Kidney (tissue), 14 donors: ENCODE measurements around the gene DLGAP1. TPM values are rescaled to one million over a fixed set of nuclear protein-coding genes. Genes with fewer than 3 reads are reported as not detected.

Experiments used
- DNase-seq, 5 donors: peaks; one replicate each; pipeline ENCODE4 v3.0.0-alpha.2; 2013 to 2020
- FAIRE-seq: peaks from 2 replicates; lab custom pipeline; 2012; peaks lifted over from hg19 to GRCh38; lab: Jason Lieb, UNC
- H3K27ac ChIP-seq, 2 donors: one replicate each; pipeline ENCODE4 v1.7.0; 2013; ENCODE audit warnings: low read depth in 2 of 2, low read length in 2 of 2, inconsistent platforms in 1 of 2
- H3K27me3 ChIP-seq: one replicate; pipeline ENCODE4 v1.7.1; 2013; ENCODE audit warnings: low read length, inconsistent platforms; ENCODE audit not compliant: control insufficient read depth, insufficient read depth
- H3K36me3 ChIP-seq, 3 donors: one replicate each; pipeline versions ENCODE4 v1.7.0 to v1.7.1; 2013; ENCODE audit warnings: low read length in 3 of 3, control low read depth in 1 of 3, inconsistent platforms in 1 of 3; ENCODE audit not compliant: insufficient read depth in 3 of 3, control insufficient read depth in 2 of 3
- H3K4me1 ChIP-seq, 3 donors: one replicate each; pipeline versions ENCODE4 v1.7.0 to v1.7.1; 2013; ENCODE audit warnings: low read length in 3 of 3, inconsistent platforms in 1 of 3, low read depth in 1 of 3; ENCODE audit not compliant: control insufficient read depth in 2 of 3, insufficient read depth in 2 of 3
- H3K4me3 ChIP-seq, 3 donors: one replicate each; pipeline versions ENCODE4 v1.7.0 to v1.8.1; 2013; ENCODE audit warnings: low read length in 3 of 3, control low read depth in 1 of 3, inconsistent platforms in 1 of 3
- H3K9ac ChIP-seq, 3 donors: one replicate each; pipeline versions ENCODE4 v1.7.0 to v1.7.1; 2013; ENCODE audit warnings: low read length in 3 of 3, control low read depth in 1 of 3, inconsistent platforms in 1 of 3
- H3K9me3 ChIP-seq, 3 donors: one replicate each; pipeline versions ENCODE4 v1.7.0 to v1.7.1; 2013; ENCODE audit warnings: low read length in 3 of 3, control low read depth in 1 of 3, inconsistent platforms in 1 of 3; ENCODE audit not compliant: control insufficient read depth in 2 of 3, insufficient read depth in 1 of 3
- intact Hi-C: fragments of 100-400 bp; cut with DNase I; formaldehyde crosslinking; loops from one replicate; pipeline ENCODE4 v1.11.1; 2022
- polyA plus RNA-seq: library from polyadenylated mRNA; stranded (reverse); fragments of 350-450 nt; fragmentation: Illumina TruSeq; extraction: RNeasy Lipid Tissue Mini Kit (QIAGEN cat#74804); gene quantifications from one replicate; pipeline ENCODE4 v1.2.3, GENCODE V29; 2014; ENCODE audit warnings: low read depth, low replicate concordance; ENCODE audit not compliant: insufficient read depth
- total RNA-seq: library from RNA; stranded (reverse); fragmentation: NEBNext Ultra II Directional; extraction: Animal tissue kit (Norgen Biotek cat#: 25700); gene quantifications from one replicate; pipeline ENCODE4 v1.2.1, GENCODE V29; 2021
- TF ChIP-seq, protein P1 (sequence below): IDR thresholded peaks from 3 replicates; pipeline ENCODE4 v1.5.1; 2012; ENCODE audit warnings: mild to moderate bottlenecking, moderate library complexity, borderline replicate concordance; ENCODE audit not compliant: insufficient read depth; ENCODE audit errors: extremely low read depth
- donor health status: control.
- donor health status: control.
- donor health status: control.
- donor health status: control.
- donor health status: control.
- donor health status: DM: yes; HTN: yes; CAD: no.
- donor health status: Normal renal cell carcinoma (clear cell type).

DLGAP1 gene
- total and polyA plus RNA-seq, 2 donors from 2014 or later: 1.2 to 32.8 TPM

DNA sequence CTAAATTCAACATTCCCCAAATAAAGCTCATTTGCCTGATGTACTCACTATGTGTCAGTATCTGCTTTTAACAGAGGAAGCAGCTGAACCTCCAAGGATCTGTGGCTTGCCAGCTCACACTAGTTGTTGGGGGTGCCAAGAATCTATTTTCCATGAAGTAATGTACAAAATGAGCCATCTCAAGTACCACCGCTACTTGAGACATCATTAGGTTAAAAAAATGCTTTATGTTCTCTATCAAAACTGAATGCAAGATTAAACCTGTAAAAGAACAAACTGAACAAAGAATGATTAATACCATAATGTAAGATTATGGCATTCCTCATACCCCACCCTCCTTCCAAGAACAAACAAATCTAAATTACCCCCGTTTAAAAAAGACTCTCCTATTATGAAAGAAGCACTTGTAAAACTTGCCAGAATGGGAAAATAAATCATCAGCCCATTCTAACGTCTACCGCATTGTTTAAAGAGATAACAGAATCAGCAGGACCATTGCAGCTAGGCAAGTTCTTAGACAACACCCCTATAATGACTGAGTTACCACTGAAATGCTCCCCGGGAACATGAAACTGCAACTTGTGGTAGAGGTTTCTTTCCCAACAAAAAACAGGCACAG lies 471.6 kb downstream of the DLGAP1 start:
- Histone ChIP-seq H3K4me1 (no peaks in the 10 kb centered on the region), H3K9ac (no peak overlapping the region), H3K27me3 (no peaks in the 10 kb centered on the region), H3K9me3 (no peaks in the 10 kb centered on the region), H3K4me3 (no peak overlapping the region), H3K27ac (no peak overlapping the region), H3K36me3 (no peaks in the 10 kb centered on the region)
- intact Hi-C loops: no loop called here
- TF ChIP-seq, protein P1, sequence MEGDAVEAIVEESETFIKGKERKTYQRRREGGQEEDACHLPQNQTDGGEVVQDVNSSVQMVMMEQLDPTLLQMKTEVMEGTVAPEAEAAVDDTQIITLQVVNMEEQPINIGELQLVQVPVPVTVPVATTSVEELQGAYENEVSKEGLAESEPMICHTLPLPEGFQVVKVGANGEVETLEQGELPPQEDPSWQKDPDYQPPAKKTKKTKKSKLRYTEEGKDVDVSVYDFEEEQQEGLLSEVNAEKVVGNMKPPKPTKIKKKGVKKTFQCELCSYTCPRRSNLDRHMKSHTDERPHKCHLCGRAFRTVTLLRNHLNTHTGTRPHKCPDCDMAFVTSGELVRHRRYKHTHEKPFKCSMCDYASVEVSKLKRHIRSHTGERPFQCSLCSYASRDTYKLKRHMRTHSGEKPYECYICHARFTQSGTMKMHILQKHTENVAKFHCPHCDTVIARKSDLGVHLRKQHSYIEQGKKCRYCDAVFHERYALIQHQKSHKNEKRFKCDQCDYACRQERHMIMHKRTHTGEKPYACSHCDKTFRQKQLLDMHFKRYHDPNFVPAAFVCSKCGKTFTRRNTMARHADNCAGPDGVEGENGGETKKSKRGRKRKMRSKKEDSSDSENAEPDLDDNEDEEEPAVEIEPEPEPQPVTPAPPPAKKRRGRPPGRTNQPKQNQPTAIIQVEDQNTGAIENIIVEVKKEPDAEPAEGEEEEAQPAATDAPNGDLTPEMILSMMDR: no peak
- FAIRE-seq: no peak
- DNase-seq: no peak

DNA sequence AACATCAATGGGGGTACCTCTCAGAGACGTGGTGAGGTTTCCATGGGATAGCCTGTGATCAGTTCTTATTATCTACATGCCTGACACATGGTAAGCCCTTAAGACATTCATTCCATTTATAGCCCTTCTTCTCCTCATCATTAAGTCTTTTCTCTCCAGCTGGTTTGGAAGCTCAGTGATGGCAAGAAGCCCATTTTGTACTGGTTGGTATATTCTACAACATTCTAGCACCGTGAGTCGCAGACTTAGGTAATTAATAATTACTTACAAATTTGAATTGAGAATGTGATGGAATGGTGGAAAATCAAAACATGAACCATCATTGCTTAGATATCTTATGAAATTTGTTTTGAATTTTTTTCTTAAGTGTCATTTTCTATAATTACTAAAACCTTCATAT lies 472.6 kb downstream of the DLGAP1 start:
- no peaks in the 10 kb centered on the region for H3K36me3 ChIP-seq
- H3K9me3 ChIP-seq: no peaks in the 10 kb centered on the region
- FAIRE-seq (no peak), DNase-seq (no peak)
- no peak overlapping the region for H3K9ac ChIP-seq
- intact Hi-C loops: no loop called here
- TF ChIP-seq, protein P1: no peak
- no peaks in the 10 kb centered on the region for H3K27me3 ChIP-seq
- H3K27ac ChIP-seq: no peak overlapping the region
- no peaks in the 10 kb centered on the region for H3K4me1 ChIP-seq
- no peak overlapping the region for H3K4me3 ChIP-seq

- no peaks in the 10 kb centered on the region for H3K4me1 ChIP-seq
- FAIRE-seq (no peak), DNase-seq (no peak)
- no peak overlapping the region for H3K9ac ChIP-seq
- no peaks in the 10 kb centered on the region for H3K27me3 ChIP-seq
- H3K36me3 ChIP-seq: no peaks in the 10 kb centered on the region
- H3K9me3 ChIP-seq: no peaks in the 10 kb centered on the region
- no peak overlapping the region for H3K4me3 ChIP-seq
- TF ChIP-seq, protein P1: no peak
- H3K27ac ChIP-seq: no peak overlapping the region
- intact Hi-C loops: no loop called here
Measured at GRCh38 chr18:3979024-3979423, 476.1 kb downstream of the DLGAP1 start.
